ENCODE results near the gene RFPL1.

Gene RFPL1

DNA sequence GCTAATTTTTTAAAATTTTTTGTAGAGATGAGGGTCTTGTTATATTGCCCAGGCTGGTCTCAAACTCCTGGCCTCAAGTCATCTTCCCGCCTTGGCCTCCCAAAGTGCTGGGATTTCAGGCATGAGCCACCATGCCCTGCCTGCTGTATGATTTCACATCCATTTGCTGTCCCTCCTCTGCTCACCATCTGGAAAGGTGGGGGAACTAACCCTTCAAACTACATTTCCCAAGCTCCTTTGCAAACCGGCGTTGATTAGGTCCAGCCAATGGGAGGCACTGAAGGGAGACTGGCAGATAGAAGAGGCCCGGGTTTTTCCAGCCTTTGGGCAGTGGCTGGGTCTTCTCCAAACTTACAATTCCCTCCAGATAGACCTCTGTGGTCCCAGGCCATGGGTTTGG lies 19.3 kb downstream of the RFPL1 start:
- Histone ChIP-seq H3K9me3 (ENCODE audit: insufficient read depth, low read length) (no peaks in the 10 kb centered on the region), H3K36me3 (ENCODE audit: low read length) (no peaks in the 10 kb centered on the region), H3K9me2 (replicated peaks; ENCODE audit: insufficient read depth, low read length) (no peaks in the 10 kb centered on the region), H3K9ac (ENCODE audit: low read length) (no peak overlapping the region), H3K4me3 (ENCODE audit: insufficient read depth, low read length, poor library complexity, severe bottlenecking) (no peak overlapping the region), H3K4me2 (ENCODE audit: low read depth, low read length, poor library complexity, severe bottlenecking) (no peak overlapping the region), H3F3A (ENCODE audit: insufficient read depth) (no peaks in the 10 kb centered on the region), H3K27me3 (ENCODE audit: low read length) (no peaks in the 10 kb centered on the region), H3K27ac (ENCODE audit: low read depth, low read length) (no peak overlapping the region), H4K20me1 (ENCODE audit: low read depth, low read length) (no peaks in the 10 kb centered on the region), H2AFZ (ENCODE audit: low read depth, low read length, severe bottlenecking) (no peak overlapping the region), H3K79me2 (ENCODE audit: insufficient read depth, low read length) (no peaks in the 10 kb centered on the region)
- no peak for TF ChIP-seq EZH2phosphoT487 (conservative IDR thresholded peaks at IDR 0.05; ENCODE audit: low read length)
- no peak for TF ChIP-seq CTCF (IDR thresholded peaks at IDR 0.05; ENCODE audit: insufficient read depth, low read length, poor library complexity, severe bottlenecking)

- Histone ChIP-seq H3K27me3 (ENCODE audit: low read length) (no peaks in the 10 kb centered on the region), H3K36me3 (ENCODE audit: low read length) (no peaks in the 10 kb centered on the region), H3K9me2 (replicated peaks; ENCODE audit: insufficient read depth, low read length) (no peaks in the 10 kb centered on the region), H3K9ac (ENCODE audit: low read length) (no peak overlapping the region), H2AFZ (ENCODE audit: low read depth, low read length, severe bottlenecking) (no peak overlapping the region), H3K79me2 (ENCODE audit: insufficient read depth, low read length) (no peaks in the 10 kb centered on the region), H3K4me3 (ENCODE audit: insufficient read depth, low read length, poor library complexity, severe bottlenecking) (no peak overlapping the region), H3K27ac (ENCODE audit: low read depth, low read length) (no peak overlapping the region), H3K4me2 (ENCODE audit: low read depth, low read length, poor library complexity, severe bottlenecking) (no peak overlapping the region), H4K20me1 (ENCODE audit: low read depth, low read length) (no peaks in the 10 kb centered on the region), H3K9me3 (ENCODE audit: insufficient read depth, low read length) (no peaks in the 10 kb centered on the region), H3F3A (ENCODE audit: insufficient read depth) (no peaks in the 10 kb centered on the region)
- no peak for TF ChIP-seq CTCF (IDR thresholded peaks at IDR 0.05; ENCODE audit: insufficient read depth, low read length, poor library complexity, severe bottlenecking)
- no peak for TF ChIP-seq EZH2phosphoT487 (conservative IDR thresholded peaks at IDR 0.05; ENCODE audit: low read length)
Observed at GRCh38 chr22:29458551-29458950, 20.2 kb downstream of the RFPL1 start.

DNA sequence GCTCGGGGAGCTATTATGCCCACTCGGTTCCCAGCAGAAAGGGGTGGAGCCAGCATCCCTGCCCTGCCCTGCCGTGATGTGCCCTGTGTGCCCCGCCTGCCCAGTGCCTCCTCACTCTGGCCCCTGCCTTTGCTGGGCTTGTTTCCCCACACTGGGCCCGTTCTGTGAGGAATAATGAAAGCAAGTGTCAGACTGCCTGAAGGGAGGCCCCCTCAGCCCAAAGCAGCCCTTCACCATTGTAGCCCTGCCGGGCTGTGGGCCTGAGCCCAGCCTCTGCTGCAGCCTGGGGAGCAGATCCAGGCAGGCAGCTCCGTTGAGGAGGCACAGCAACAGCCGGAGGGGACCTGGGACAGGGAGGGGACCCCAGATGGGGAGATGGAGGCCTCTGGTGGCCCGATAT lies 21.4 kb downstream of the RFPL1 start:
- Histone ChIP-seq H4K20me1 (ENCODE audit: low read depth, low read length) (no peaks in the 10 kb centered on the region), H3K9me2 (replicated peaks; ENCODE audit: insufficient read depth, low read length) (no peaks in the 10 kb centered on the region), H3K79me2 (ENCODE audit: insufficient read depth, low read length) (no peaks in the 10 kb centered on the region), H3F3A (ENCODE audit: insufficient read depth) (no peaks in the 10 kb centered on the region), H3K27me3 (ENCODE audit: low read length) (no peaks in the 10 kb centered on the region), H3K4me3 (ENCODE audit: insufficient read depth, low read length, poor library complexity, severe bottlenecking) (no peak overlapping the region), H3K9me3 (ENCODE audit: insufficient read depth, low read length) (no peaks in the 10 kb centered on the region), H2AFZ (ENCODE audit: low read depth, low read length, severe bottlenecking) (no peak overlapping the region), H3K9ac (ENCODE audit: low read length) (no peak overlapping the region), H3K4me2 (ENCODE audit: low read depth, low read length, poor library complexity, severe bottlenecking) (no peak overlapping the region), H3K36me3 (ENCODE audit: low read length) (no peaks in the 10 kb centered on the region), H3K27ac (ENCODE audit: low read depth, low read length) (no peak overlapping the region)
- TF ChIP-seq EZH2phosphoT487 (conservative IDR thresholded peaks at IDR 0.05; ENCODE audit: low read length) (no peak), CTCF (IDR thresholded peaks at IDR 0.05; ENCODE audit: insufficient read depth, low read length, poor library complexity, severe bottlenecking) (no peak)

- no peaks in the 10 kb centered on the region for H3K79me2 ChIP-seq (ENCODE audit: insufficient read depth, low read length)
- no peak overlapping the region for H3K9ac ChIP-seq (ENCODE audit: low read length)
- H3F3A ChIP-seq (ENCODE audit: insufficient read depth) = no peaks in the 10 kb centered on the region
- no peak overlapping the region for H3K4me3 ChIP-seq (ENCODE audit: insufficient read depth, low read length, poor library complexity, severe bottlenecking)
- H3K27me3 ChIP-seq (ENCODE audit: low read length) = no peaks in the 10 kb centered on the region
- TF ChIP-seq CTCF (IDR thresholded peaks at IDR 0.05; ENCODE audit: insufficient read depth, low read length, poor library complexity, severe bottlenecking) (no peak), EZH2phosphoT487 (conservative IDR thresholded peaks at IDR 0.05; ENCODE audit: low read length) (no peak)
- H3K4me2 ChIP-seq (ENCODE audit: low read depth, low read length, poor library complexity, severe bottlenecking) = no peak overlapping the region
- no peak overlapping the region for H3K27ac ChIP-seq (ENCODE audit: low read depth, low read length)
- H2AFZ ChIP-seq (ENCODE audit: low read depth, low read length, severe bottlenecking) = no peak overlapping the region
- H3K9me2 ChIP-seq (replicated peaks; ENCODE audit: insufficient read depth, low read length) = no peaks in the 10 kb centered on the region
- no peaks in the 10 kb centered on the region for H4K20me1 ChIP-seq (ENCODE audit: low read depth, low read length)
- no peaks in the 10 kb centered on the region for H3K9me3 ChIP-seq (ENCODE audit: insufficient read depth, low read length)
- no peaks in the 10 kb centered on the region for H3K36me3 ChIP-seq (ENCODE audit: low read length)
Observed at GRCh38 chr22:29461263-29461662, 22.9 kb downstream of the RFPL1 start.
